Parathyroid adenoma (tissue), 2 donors: ENCODE data around the gene PRSS23.
"Not testable (repeated sequence)": the region's sequence is repeated elsewhere in the genome, so short reads cannot be mapped to it uniquely, and the experiment has no call there.

Experiments used
- H2AFZ ChIP-seq: fragments of 300-600 bp; sonication (generic); one replicate; pipeline ENCODE4 v1.7.0; 2017; ENCODE audit warnings: antibody characterized with exemption, mild to moderate bottlenecking
- H3K27ac ChIP-seq: fragments of 300-600 bp; sonication (generic); one replicate; pipeline ENCODE4 v1.7.0; 2017
- H3K27me3 ChIP-seq: fragments of 300-600 bp; sonication (generic); one replicate; pipeline ENCODE4 v1.7.0; 2017; ENCODE audit warnings: low read length; ENCODE audit not compliant: control insufficient read depth, insufficient read depth
- H3K36me3 ChIP-seq: fragments of 300-600 bp; sonication (generic); one replicate; pipeline ENCODE4 v1.7.0; 2017; ENCODE audit warnings: low read length; ENCODE audit not compliant: control insufficient read depth, insufficient read depth
- H3K4me1 ChIP-seq: fragments of 300-600 bp; sonication (generic); one replicate; pipeline ENCODE4 v1.7.0; 2017; ENCODE audit warnings: control low read depth
- H3K4me2 ChIP-seq: fragments of 300-600 bp; sonication (generic); one replicate; pipeline ENCODE4 v1.7.0; 2017; ENCODE audit warnings: low read length
- H3K4me3 ChIP-seq: fragments of 300-600 bp; sonication (generic); one replicate; pipeline ENCODE4 v1.7.0; 2017; ENCODE audit warnings: low read depth, low read length
- H3K79me2 ChIP-seq: fragments of 300-600 bp; sonication (generic); one replicate; pipeline ENCODE4 v1.7.0; 2017; ENCODE audit warnings: control low read depth
- H3K9ac ChIP-seq: fragments of 300-600 bp; sonication (generic); one replicate; pipeline ENCODE4 v1.7.0; 2017; ENCODE audit warnings: mild to moderate bottlenecking
- H3K9me3 ChIP-seq: fragments of 300-600 bp; sonication (generic); one replicate; pipeline ENCODE4 v1.7.0; 2017; ENCODE audit warnings: low read length; ENCODE audit not compliant: control insufficient read depth
- CTCF ChIP-seq: fragments of 300-600 bp; sonication (generic); IDR thresholded peaks from one replicate; pipeline ENCODE4 v1.7.0; 2017; ENCODE audit warnings: antibody characterized with exemption, mild to moderate bottlenecking
- donor health status: primary hyperparathyroidism.

The PRSS23 gene

GRCh38 chr11:86812981-86813380 lies 12.6 kb downstream of the PRSS23 start:
- no peaks in the 10 kb centered on the region for H3K4me1 ChIP-seq
- no peaks in the 10 kb centered on the region for H3K36me3 ChIP-seq
- no peak overlapping the region for H3K4me2 ChIP-seq
- no peaks in the 10 kb centered on the region for H3K27me3 ChIP-seq
- no peak for TF ChIP-seq CTCF
- H3K4me3 ChIP-seq: no peak overlapping the region
- no peak overlapping the region for H3K27ac ChIP-seq
- no peaks in the 10 kb centered on the region for H3K9me3 ChIP-seq
- no peak overlapping the region for H3K9ac ChIP-seq
- no peaks in the 10 kb centered on the region for H3K79me2 ChIP-seq
- no peak overlapping the region for H2AFZ ChIP-seq

- no peaks in the 10 kb centered on the region for H3K36me3 ChIP-seq
- no peaks in the 10 kb centered on the region for H3K9me3 ChIP-seq
- no peaks in the 10 kb centered on the region for H3K27me3 ChIP-seq
- no peaks in the 10 kb centered on the region for H3K79me2 ChIP-seq
- no peak overlapping the region for H3K4me2 ChIP-seq
- no peak overlapping the region for H3K9ac ChIP-seq
- no peak overlapping the region for H2AFZ ChIP-seq
- H3K27ac ChIP-seq: no peak overlapping the region
- no peaks in the 10 kb centered on the region for H3K4me1 ChIP-seq
- no peak for TF ChIP-seq CTCF
- no peak overlapping the region for H3K4me3 ChIP-seq
Measured at GRCh38 chr11:86814775-86815174, 14.4 kb downstream of the PRSS23 start.

GRCh38 chr11:86815726-86816125 lies 15.4 kb downstream of the PRSS23 start:
- Histone ChIP-seq H3K79me2 (no peaks in the 10 kb centered on the region), H3K4me1 (no peaks in the 10 kb centered on the region), H3K4me2 (no peak overlapping the region), H3K27ac (no peak overlapping the region), H3K4me3 (no peak overlapping the region), H3K9ac (no peak overlapping the region), H2AFZ (no peak overlapping the region), H3K36me3 (no peaks in the 10 kb centered on the region), H3K9me3 (no peaks in the 10 kb centered on the region), H3K27me3 (no peaks in the 10 kb centered on the region)
- no peak for TF ChIP-seq CTCF

GRCh38 chr11:86816251-86816726 lies 15.9 kb downstream of the PRSS23 start:
- H3K27ac ChIP-seq: no peak overlapping the region
- no peaks in the 10 kb centered on the region for H3K79me2 ChIP-seq
- peak overlapping the region; percentile 7 for H2AFZ ChIP-seq
- no peak overlapping the region for H3K4me2 ChIP-seq
- H3K4me3 ChIP-seq: no peak overlapping the region
- H3K4me1 ChIP-seq: no peaks in the 10 kb centered on the region
- no peaks in the 10 kb centered on the region for H3K36me3 ChIP-seq
- H3K9me3 ChIP-seq: no peaks in the 10 kb centered on the region
- H3K9ac ChIP-seq: no peak overlapping the region
- H3K27me3 ChIP-seq: no peaks in the 10 kb centered on the region
- TF ChIP-seq CTCF: no peak

GRCh38 chr11:86818462-86819192 lies 18.3 kb downstream of the PRSS23 start:
- Histone ChIP-seq H3K4me1 (no peaks in the 10 kb centered on the region), H3K79me2 (no peaks in the 10 kb centered on the region), H3K9me3 (no peaks in the 10 kb centered on the region), H3K27me3 (no peaks in the 10 kb centered on the region), H3K4me2 (no peak overlapping the region), H3K27ac (no peak overlapping the region), H3K36me3 (no peaks in the 10 kb centered on the region), H3K4me3 (no peak overlapping the region), H2AFZ (no peak overlapping the region), H3K9ac (no peak overlapping the region)
- TF ChIP-seq CTCF: peak; percentile 66

GRCh38 chr11:86824139-86824538 lies 23.8 kb downstream of the PRSS23 start:
- H3K27ac ChIP-seq, H3K4me1 ChIP-seq, H3K4me2 ChIP-seq, H3K9ac ChIP-seq, H3K4me3 ChIP-seq, H2AFZ ChIP-seq, H3K79me2 ChIP-seq, H3K36me3 ChIP-seq, H3K27me3 ChIP-seq, H3K9me3 ChIP-seq: not testable (repeated sequence)

- not testable (repeated sequence) for H3K36me3 ChIP-seq, H2AFZ ChIP-seq, H3K27me3 ChIP-seq, H3K4me1 ChIP-seq, H3K4me2 ChIP-seq, H3K79me2 ChIP-seq, H3K9me3 ChIP-seq, H3K9ac ChIP-seq, H3K27ac ChIP-seq, H3K4me3 ChIP-seq
Measured at GRCh38 chr11:86834376-86834775, 34.0 kb downstream of the PRSS23 start.
